A172 (cell line): ENCODE data around the gene NVL. TPM values are rescaled to one million over a fixed set of nuclear protein-coding genes. Genes with fewer than 3 reads are reported as not detected.

ENCODE experiments used
- DNase-seq: peaks from one replicate; pipeline ENCODE4 v3.0.0-alpha.2; 2015; ENCODE audit warnings: low spot score
- total RNA-seq: library from RNA; depleted of rRNA; stranded (reverse); fragments of >200 nt; shearing (Covaris generic); gene quantifications from 2 replicates; pipeline ENCODE4 v1.2.3, GENCODE V29; 2014

Gene NVL
- total RNA-seq, 1 experiment from 2014 or later, result 74.6 TPM

DNA sequence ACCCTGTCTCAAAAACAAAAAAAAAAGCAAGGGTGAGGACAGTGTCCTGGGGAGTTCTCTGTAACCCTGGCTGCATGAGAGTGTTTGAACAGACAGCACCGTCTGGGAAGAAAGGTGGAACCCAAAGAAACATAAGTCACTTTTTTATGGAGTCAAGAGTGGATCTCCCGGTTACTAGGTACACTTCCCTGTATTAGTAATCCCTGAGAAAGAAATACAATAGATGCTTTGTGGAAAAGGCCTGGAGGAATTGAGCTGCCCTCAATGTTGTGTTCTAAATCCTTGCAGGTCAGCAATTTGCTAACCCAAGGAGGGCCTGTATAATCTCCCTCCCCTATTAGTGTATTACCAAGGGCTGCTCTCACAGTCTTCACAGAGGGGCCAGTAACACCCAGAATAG is 130.3 kb downstream of the NVL start:
- no peak for DNase-seq

DNA sequence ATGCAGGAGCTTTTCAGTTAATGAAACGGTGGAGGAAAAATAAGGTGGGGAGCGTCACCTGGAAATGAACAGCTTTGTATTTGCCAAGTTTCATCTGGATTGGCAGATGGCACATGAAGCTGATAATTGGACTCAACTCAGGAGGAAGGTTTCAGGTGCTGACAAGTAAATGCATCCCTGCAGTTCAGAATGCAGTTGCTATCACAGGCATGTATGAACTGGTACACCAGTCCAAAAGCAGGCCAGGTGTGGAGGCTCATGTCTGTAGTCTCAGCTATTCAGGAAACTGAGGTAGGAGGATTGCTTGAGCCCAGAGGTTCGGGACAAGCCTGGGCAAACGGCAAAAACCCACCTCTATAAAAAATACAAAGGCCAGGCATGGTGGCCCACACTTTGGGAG is 131.4 kb downstream of the NVL start:
- DNase-seq, result no peak

DNA sequence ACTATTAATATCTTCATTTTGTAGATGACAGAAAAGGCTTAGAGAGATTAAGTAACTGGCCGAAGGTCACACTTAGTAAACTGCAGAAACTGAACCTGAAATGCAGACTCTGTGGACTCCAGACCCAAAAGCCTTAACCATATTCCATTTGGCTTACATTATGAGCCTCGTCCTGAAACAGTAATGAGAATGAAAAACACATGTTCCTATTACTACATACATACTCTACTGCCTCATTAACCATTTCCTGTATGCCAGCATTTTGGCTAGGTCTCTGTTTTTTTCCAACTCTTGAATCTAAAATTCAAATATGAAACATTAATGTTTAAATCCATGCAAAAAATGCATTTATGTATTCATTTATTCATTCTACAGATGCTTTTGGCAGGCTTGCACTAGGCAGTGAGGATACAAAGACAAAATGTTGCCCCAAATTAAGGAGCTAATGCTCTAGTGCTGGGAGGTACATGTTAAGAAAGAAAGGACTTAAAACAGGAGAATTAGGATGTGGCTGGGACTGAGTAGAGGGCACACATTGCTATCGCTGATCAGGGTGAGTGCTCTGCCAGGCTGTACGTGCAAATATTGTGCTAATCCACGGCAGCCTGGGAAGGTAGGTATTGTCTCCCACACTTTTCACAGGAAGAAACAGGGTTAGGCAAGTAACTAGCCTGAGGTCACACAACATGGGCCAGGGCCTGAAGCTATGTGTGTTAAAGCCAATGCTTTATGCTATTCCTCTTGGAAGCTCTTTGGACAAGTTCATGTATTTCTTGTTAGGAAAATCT is 133.0 kb downstream of the NVL start:
- no peak for DNase-seq

DNA sequence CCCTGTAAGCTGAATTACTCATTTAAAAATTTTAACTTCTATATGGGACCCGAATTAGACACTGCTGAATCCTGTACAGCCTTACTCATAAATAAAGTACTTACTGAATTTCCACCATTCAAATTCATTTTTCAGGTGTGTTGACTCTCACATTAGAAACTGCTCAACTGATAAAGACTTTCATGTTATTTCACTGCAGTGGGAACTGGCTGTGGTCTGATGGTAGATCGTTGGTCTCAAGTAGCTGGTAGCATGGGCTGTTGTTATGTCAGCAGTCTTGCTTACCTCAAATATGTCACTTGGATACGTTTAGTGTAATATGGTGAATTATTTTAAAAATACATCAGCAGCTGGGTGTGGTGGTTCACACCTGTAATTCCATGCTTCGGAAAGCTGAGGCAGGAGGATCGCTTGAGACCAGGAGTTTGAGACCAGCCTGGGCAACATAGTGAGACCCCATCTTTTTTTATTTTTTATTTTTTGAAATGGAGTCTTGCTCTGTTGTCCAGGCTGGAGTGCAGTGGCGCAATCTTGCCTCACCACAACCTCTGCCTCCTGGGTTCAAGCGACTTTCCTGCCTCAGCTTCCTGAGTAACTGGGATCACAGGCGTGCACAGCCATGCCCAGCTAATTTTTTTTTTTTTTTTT is 136.5 kb downstream of the NVL start:
- no peak for DNase-seq

DNA sequence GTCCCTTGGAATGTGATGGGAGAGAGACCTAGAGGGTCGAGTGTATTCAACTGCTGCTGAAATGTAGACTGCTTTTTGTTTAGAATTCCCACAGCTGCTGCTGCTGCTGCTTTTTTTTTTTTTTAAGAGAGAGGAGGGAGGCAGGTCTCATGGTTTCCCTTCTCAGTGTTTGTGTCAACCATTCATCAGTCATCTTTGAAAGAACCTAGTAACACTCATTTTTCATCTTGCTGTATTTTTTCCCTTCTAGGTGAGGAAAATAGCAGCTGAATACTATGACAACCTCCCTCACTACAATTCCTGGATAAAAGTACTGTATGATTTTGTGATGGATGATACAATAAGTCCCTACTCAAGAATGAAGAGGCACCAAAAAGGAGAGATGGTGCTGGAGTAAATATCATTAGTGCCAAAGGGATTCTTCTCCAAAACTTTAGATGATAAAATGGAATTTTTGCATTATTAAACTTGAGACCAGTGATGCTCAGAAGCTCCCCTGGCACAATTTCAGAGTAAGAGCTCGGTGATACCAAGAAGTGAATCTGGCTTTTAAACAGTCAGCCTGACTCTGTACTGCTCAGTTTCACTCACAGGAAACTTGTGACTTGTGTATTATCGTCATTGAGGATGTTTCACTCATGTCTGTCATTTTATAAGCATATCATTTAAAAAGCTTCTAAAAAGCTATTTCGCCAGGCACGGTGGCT is 137.7 kb downstream of the NVL start:
- DNase-seq, result no peak

DNA sequence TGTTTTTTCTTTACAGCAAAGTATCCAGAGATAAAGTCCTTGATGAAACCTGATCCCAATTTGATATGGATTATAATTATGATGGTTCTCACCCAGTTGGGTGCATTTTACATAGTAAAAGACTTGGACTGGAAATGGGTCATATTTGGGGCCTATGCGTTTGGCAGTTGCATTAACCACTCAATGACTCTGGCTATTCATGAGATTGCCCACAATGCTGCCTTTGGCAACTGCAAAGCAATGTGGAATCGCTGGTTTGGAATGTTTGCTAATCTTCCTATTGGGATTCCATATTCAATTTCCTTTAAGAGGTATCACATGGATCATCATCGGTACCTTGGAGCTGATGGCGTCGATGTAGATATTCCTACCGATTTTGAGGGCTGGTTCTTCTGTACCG is 140.4 kb downstream of the NVL start:
- no peak for DNase-seq

DNA sequence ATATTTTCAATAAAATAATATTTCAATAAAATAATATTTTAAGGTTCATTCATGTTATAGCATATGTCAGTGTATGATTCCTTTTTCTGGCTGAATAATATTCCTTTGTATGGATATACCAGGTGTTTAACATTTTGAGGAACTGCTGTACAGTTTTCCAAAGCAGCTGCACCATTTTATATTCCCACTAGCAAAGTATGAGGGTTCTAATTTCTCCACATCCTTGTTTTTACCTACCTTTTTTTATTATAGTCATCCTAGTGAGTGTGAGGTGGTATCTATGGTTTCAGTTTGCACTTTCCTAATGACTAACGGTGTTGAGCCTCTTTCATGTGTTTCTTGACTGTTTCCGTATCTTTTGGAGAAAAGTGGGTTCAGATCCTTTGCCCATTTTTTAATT is 141.7 kb downstream of the NVL start:
- DNase-seq, result no peak

DNA sequence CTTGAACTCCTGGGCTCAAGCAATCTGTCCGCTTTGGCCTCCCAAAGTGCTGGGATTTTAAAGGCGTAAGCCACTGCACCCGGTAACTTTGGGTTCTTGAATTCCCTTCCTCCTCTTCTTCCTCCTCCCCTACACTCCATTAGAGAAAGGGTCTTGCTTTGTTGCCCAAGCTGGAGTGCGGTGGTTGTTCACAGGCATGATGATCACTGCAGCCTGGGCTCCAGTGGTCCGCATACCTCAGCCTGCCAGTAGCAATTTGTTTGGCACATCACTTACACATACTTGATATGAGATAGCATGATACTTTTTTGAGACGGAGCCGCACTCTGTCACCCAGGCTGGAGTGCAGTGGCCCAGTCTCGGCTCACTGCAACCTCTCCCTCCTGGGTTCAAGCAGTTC is 144.8 kb downstream of the NVL start:
- no peak for DNase-seq

DNA sequence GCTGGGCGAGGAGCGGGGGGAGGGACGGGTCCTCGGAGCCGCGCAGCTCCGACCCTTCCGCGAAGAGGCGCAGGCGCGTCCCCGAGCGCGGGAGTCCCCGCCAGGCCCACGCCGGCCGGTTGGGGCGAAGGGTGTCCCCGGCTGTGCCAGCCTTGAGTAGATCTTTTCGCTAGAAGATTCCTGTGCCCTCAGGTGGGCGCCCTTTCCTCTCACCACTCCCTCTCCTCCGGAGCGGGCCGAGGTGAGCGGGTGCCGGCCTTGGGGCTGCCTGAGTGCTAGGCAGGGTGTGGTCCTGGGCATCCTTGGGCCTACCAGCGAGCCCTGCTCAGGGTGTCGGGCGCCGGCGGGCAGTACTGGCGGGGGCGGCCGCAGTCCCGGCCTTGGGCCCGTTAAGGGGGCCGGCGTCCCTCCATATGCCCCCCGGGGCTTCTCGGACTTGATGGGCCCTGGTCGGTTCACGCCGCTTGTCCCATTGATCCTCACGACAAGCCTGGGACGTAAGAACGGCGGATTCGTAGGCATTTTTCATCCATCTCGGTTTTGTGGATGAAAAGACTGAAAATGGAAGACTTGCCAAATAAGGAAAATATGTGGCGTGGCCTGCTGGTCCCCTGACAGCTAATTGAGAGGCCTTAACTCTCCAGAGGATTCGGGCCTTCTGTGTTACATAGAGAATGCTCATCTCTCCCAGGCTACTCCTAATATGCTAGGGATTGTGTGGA is 146.2 kb downstream of the NVL start:
- peak; percentile 48 for DNase-seq

DNA sequence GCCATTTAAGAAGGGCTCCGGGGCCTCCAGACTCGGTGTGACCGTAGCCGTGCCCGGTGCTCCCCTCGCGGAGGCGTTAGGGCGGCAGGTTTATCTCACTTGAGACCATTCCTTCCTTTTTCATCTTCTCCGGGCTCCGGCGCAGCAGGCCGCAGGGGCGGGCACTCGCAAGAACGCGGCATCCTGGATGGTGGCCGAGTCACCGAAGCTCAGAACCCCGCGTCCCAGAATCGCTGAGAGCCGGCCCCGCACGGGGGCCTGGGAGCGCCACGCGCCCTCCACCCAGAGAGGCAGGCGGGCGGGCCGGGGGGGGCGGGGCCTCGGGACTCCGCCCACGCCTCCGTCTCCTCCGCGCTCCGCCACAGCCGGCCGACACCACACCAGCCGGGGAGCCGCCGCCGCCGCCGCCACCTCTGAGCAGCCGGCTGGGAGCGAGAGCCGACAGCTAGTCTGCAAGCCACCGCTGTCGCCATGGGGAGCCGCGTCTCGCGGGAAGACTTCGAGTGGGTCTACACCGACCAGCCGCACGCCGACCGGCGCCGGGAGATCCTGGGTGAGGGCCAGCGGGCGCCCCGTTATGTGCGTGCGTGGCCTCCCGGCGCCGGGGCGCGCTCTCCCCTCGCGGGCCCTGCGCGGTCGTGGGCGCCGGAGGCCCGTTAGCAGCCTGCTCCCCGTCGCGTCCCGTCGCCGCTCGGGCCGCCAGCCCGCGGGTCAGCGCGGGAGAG is 146.9 kb downstream of the NVL start, which contains the start of gene DEGS1:
TSS of gene DEGS1 (plus strand) at position 375 of the 725 bp plus-strand sequence. CDS start at position 472, 97 bp downstream.
- DNase-seq, result peak; percentile 72

DNA sequence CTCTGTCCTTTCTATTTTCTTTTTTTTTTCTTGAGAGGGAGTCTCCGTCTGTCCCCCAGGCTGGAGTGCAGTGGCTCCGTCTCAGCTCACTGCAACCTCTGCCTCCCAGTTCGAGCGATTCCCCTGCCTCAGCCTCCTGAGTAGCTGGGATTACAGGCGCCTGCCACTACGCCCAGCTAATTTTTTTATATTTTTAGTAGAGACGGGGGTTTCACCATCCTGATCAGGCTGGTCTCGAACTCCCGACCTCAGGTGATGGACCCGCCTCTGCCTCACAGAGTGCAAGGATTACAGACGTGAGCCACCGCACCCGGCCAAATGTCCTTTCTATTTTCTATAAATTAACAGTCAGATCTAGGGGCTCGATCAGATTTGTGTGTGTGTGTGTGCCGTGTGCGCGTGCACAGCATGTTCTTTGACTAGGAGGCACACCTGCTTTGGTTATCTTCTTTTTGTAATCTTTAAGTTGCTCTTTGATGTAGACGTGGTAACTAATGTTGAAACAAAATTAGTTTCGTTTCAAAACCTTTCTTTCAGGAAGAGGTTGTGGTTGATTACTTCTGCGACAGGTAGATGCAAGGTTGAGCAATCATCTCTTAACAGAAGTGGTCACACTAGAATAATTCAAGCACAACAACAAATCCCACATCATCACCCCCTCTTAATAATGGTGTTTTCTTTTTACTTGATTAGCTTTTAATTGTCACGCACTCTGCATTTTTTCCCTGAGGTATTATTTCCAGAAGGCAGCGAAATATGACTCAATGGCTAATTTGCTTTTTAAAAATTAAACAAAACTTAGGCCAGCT is 147.7 kb downstream of the NVL start:
- peak; percentile 33 for DNase-seq

DNA sequence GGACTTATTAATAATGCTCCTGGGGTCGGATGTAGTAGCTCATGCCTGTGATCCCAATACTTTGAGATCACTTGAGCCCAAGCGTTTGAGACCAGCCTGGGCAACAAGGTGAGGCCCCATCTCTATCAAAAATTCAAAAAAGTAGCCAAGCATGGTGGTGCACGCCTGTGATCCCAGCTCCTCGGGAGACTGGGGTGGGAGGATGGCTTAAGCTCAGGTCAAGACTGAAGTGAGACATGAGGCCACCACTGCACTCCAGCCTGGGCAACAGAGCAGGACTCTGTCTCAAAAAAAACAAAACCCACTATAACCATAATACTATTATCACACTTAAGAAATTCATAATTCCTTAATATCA is 148.5 kb downstream of the NVL start:
- DNase-seq, result no peak

DNA sequence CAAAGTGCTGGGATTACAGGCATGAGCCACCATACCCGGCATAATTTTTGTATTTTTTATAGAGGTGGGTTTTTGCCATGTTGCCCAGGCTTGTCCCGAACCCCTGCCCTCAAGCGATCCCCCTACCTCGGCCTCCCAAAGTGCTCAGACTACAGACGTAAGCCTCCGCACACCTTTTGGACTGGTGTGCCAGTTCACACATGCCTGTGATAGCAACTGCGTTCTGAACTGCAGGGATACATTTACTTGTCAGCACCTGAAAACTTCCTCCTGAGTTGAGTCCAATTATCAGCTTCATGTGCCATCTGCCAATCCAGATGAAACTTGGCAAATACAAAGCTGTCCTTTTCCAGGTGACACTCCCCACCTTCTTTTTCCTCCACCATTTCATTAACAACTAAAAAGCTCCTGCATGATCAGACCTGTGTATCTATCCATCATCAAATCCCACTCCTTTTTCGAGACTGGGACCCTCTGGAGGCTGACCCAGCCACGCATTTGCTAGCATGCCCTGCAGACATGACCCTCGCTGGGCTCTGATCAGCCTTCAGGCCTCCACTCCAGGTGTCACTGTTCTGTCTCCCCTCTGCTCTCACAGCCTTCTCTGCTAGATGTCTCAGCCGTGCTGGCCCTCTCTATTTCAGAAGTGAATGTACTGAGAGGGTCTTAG is 149.1 kb downstream of the NVL start:
- no peak for DNase-seq

DNA sequence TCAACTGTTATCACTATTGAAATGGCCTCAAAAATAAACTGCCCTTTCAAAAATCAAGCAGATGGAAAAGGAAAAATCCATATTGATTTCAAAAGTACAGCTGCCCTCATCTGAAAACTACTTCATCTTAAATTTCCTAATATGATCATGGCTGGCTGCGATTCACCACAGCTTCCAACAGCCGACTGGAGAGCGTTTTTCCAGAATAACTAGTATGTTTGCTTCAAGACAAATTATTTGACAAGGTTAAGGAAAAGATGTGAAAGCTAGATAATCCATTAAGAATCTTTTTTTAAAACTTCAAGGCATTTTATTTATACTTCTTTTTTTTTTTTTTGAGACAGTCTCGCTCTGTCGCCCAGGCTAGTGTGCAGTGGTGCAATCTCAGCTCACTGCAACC is 151.1 kb downstream of the NVL start:
- no peak for DNase-seq

DNA sequence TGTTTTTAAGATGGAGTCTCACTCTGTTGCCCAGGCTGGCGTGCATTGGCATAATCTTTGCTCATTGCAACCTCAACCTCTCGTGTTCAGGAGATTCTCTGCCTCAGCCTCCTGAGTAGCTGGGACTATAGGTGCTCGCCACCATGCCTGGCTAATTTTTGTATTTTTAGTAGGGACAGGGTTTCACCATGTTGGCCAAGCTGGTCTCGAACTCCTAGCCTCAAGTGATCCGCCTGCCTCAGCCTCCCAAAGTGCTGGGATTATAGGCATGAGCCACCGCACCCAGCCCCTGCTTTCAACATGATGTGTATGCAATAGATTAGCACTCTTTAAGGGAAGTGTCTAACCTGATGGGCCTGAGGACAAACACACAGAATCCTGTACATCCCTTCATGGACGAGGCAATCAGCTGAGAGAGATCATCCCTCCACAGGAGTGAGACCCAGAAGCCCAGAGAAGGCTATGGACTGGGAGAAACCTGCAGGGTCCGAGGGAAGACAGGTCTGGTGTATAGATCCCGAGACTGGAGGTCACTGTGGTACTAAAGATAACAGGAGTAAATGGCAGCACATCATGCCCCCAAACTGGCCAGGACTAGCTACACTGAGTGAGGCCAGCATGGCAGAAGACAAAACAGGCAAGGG is 152.5 kb downstream of the NVL start:
- DNase-seq, result no peak
